Nephron (organoid): Measurements from ENCODE around the gene MBOAT1.

Experiments used
- H3K27ac Mint-ChIP-seq, 3 experiments: 2 replicates each; pipeline ENCODE4 v1.8.0; 2020; ENCODE audit warnings: mixed read lengths in 3 of 3, mild to moderate bottlenecking in 2 of 3, moderate library complexity in 1 of 3
- H3K27me3 Mint-ChIP-seq: 2 replicates; pipeline ENCODE4 v1.8.0; 2021; ENCODE audit warnings: low read depth, mild to moderate bottlenecking, moderate library complexity, mixed read lengths
- H3K36me3 Mint-ChIP-seq: 2 replicates; pipeline ENCODE4 v1.8.0; 2020; ENCODE audit warnings: low read depth, mixed read lengths
- H3K4me1 Mint-ChIP-seq: 2 replicates; pipeline ENCODE4 v1.8.0; 2020; ENCODE audit warnings: mixed read lengths
- H3K4me3 Mint-ChIP-seq, 3 experiments: 2 replicates each; pipeline ENCODE4 v1.8.0; 2020; ENCODE audit warnings: mild to moderate bottlenecking in 3 of 3, mixed read lengths in 3 of 3, moderate library complexity in 2 of 3
- H3K9me3 Mint-ChIP-seq: 2 replicates; pipeline ENCODE4 v1.8.0; 2020; ENCODE audit warnings: mixed read lengths
- CTCF ChIP-seq, 3 experiments: fragments of 200-600 bp; sonication (generic); IDR thresholded peaks; one replicate each; pipeline ENCODE4 v1.5.0; 2021; ENCODE audit warnings: antibody characterized with exemption in 3 of 3; ENCODE audit not compliant: unreplicated experiment in 3 of 3

The MBOAT1 gene

GRCh38 chr6:20169786-20170185 is 42.5 kb downstream of the MBOAT1 start:
- H3K4me1 Mint-ChIP-seq = no peaks in the 10 kb centered on the region
- no peaks in the 10 kb centered on the region for H3K27me3 Mint-ChIP-seq
- no peaks in the 10 kb centered on the region for H3K9me3 Mint-ChIP-seq
- TF ChIP-seq CTCF (IDR thresholded peaks at IDR 0.05; ENCODE audit: unreplicated experiment in 3 of 3) = no peak
- H3K4me3 Mint-ChIP-seq = no peak overlapping the region
- no peak overlapping the region for H3K27ac Mint-ChIP-seq
- H3K36me3 Mint-ChIP-seq = peaks cover 3% of the 10 kb centered on the region

GRCh38 chr6:20169119-20169557 is 43.1 kb downstream of the MBOAT1 start:
- no peak for TF ChIP-seq CTCF (IDR thresholded peaks at IDR 0.05; ENCODE audit: unreplicated experiment in 3 of 3)
- no peak overlapping the region for H3K4me3 Mint-ChIP-seq
- no peak overlapping the region for H3K27ac Mint-ChIP-seq
- no peaks in the 10 kb centered on the region for H3K27me3 Mint-ChIP-seq
- no peaks in the 10 kb centered on the region for H3K4me1 Mint-ChIP-seq
- H3K36me3 Mint-ChIP-seq = peaks cover 3% of the 10 kb centered on the region
- H3K9me3 Mint-ChIP-seq = no peaks in the 10 kb centered on the region

- Mint-ChIP-seq H3K36me3 (peaks cover 3% of the 10 kb centered on the region), H3K27me3 (no peaks in the 10 kb centered on the region), H3K4me1 (no peaks in the 10 kb centered on the region), H3K9me3 (no peaks in the 10 kb centered on the region), H3K27ac (no peak overlapping the region), H3K4me3 (no peak overlapping the region)
- no peak for TF ChIP-seq CTCF (IDR thresholded peaks at IDR 0.05; ENCODE audit: unreplicated experiment in 3 of 3)
Measured at GRCh38 chr6:20168690-20169089, 43.6 kb downstream of the MBOAT1 start.

- TF ChIP-seq CTCF (IDR thresholded peaks at IDR 0.05; ENCODE audit: unreplicated experiment in 3 of 3) = no peak
- H3K36me3 Mint-ChIP-seq = peaks cover 3% of the 10 kb centered on the region
- H3K27me3 Mint-ChIP-seq = no peaks in the 10 kb centered on the region
- H3K27ac Mint-ChIP-seq = no peak overlapping the region
- H3K4me1 Mint-ChIP-seq = no peaks in the 10 kb centered on the region
- H3K4me3 Mint-ChIP-seq = no peak overlapping the region
- H3K9me3 Mint-ChIP-seq = no peaks in the 10 kb centered on the region
Measured at GRCh38 chr6:20167601-20168000, 44.7 kb downstream of the MBOAT1 start.

- peaks cover 3% of the 10 kb centered on the region for H3K36me3 Mint-ChIP-seq
- H3K4me1 Mint-ChIP-seq = no peaks in the 10 kb centered on the region
- H3K9me3 Mint-ChIP-seq = no peaks in the 10 kb centered on the region
- H3K27me3 Mint-ChIP-seq = no peaks in the 10 kb centered on the region
- no peak for TF ChIP-seq CTCF (IDR thresholded peaks at IDR 0.05; ENCODE audit: unreplicated experiment in 3 of 3)
- H3K4me3 Mint-ChIP-seq = no peak overlapping the region
- H3K27ac Mint-ChIP-seq = no peak overlapping the region
Measured at GRCh38 chr6:20166210-20166609, 46.1 kb downstream of the MBOAT1 start.

GRCh38 chr6:20162515-20162914 is 49.8 kb downstream of the MBOAT1 start:
- H3K36me3 Mint-ChIP-seq = peaks cover 3% of the 10 kb centered on the region

More at GRCh38 chr6:20162515-20162914, 49.8 kb downstream of the MBOAT1 start:
- Mint-ChIP-seq H3K4me1 (no peaks in the 10 kb centered on the region), H3K27ac (no peak overlapping the region), H3K4me3 (no peak overlapping the region), H3K27me3 (no peaks in the 10 kb centered on the region), H3K9me3 (no peaks in the 10 kb centered on the region)
- no peak for TF ChIP-seq CTCF (IDR thresholded peaks at IDR 0.05; ENCODE audit: unreplicated experiment in 3 of 3)
